GM06990 (cell line): ENCODE results near the gene CLDN3.

Source experiments
- DNase-seq: peaks from one replicate; pipeline ENCODE4 v3.0.0-alpha.2; 2011; ENCODE audit not compliant: insufficient read length; ENCODE audit errors: extremely low read depth
- H3K27me3 ChIP-seq: replicated peaks from 2 replicates; pipeline ENCODE4 v1.6.0; 2011; ENCODE audit warnings: low read length; ENCODE audit not compliant: control insufficient read depth, insufficient read depth
- H3K36me3 ChIP-seq: 2 replicates; pipeline ENCODE4 v1.5.1; 2011; ENCODE audit warnings: low read length; ENCODE audit not compliant: control insufficient read depth, insufficient read depth
- H3K4me3 ChIP-seq: replicated peaks from 2 replicates; pipeline ENCODE4 v1.5.1; 2011; ENCODE audit warnings: low read depth, mild to moderate bottlenecking, control low read depth, low read length
- CTCF ChIP-seq: IDR thresholded peaks from 2 replicates; pipeline ENCODE4 v1.5.1; 2011; ENCODE audit warnings: low read length, control low read depth, mild to moderate bottlenecking, inconsistent platforms; ENCODE audit not compliant: insufficient read depth, poor library complexity, severe bottlenecking

CLDN3 gene

DNA sequence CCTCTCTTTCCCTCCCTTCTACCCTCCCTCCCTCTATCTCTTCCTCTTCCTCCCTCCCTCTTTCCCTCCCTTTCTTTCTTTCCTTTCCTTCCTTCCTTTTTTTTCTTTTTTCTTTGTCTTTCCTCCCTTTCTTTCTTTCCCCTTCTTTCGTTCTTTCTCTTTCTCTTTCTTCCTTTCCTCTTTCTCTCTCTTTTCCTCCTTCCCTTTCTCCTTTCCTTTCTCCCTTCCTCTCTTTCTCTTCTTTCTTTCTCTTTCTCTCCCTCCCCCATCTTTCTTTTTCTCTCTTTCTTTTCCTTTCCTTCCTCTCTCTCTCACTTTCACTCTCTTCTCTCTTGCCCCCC, 7.4 kb downstream of the CLDN3 start:
- DNase-seq = no peak
- H3K36me3 ChIP-seq = no peaks in the 10 kb centered on the region
- H3K4me3 ChIP-seq = no peak overlapping the region
- H3K27me3 ChIP-seq = no peaks in the 10 kb centered on the region
- no peak for TF ChIP-seq CTCF

GRCh38 chr7:73761854-73762658, 8.0 kb downstream of the CLDN3 start:
- no peak for TF ChIP-seq CTCF
- Histone ChIP-seq H3K36me3 (no peaks in the 10 kb centered on the region), H3K27me3 (no peaks in the 10 kb centered on the region), H3K4me3 (no peak overlapping the region)
- no peak for DNase-seq

- Histone ChIP-seq H3K36me3 (no peaks in the 10 kb centered on the region), H3K27me3 (no peaks in the 10 kb centered on the region), H3K4me3 (no peak overlapping the region)
- TF ChIP-seq CTCF = no peak
- DNase-seq = no peak
Measured at GRCh38 chr7:73758581-73759138, 11.4 kb downstream of the CLDN3 start.

GRCh38 chr7:73749931-73750776, 19.9 kb downstream of the CLDN3 start:
- no peak for TF ChIP-seq CTCF
- Histone ChIP-seq H3K36me3 (no peaks in the 10 kb centered on the region), H3K4me3 (no peak overlapping the region), H3K27me3 (no peaks in the 10 kb centered on the region)
- DNase-seq = no peak

GRCh38 chr7:73746378-73746777, 23.7 kb downstream of the CLDN3 start:
- no peak for TF ChIP-seq CTCF
- Histone ChIP-seq H3K36me3 (no peaks in the 10 kb centered on the region), H3K4me3 (no peak overlapping the region), H3K27me3 (no peaks in the 10 kb centered on the region)
- no peak for DNase-seq
